Measurements from ENCODE around the gene CAPN15. TPM values are rescaled to one million over a fixed set of nuclear protein-coding genes. Genes with fewer than 3 reads are reported as not detected.

Gene CAPN15
- total RNA-seq, 1 experiment from 2014 or later, result 76.4 TPM

DNA sequence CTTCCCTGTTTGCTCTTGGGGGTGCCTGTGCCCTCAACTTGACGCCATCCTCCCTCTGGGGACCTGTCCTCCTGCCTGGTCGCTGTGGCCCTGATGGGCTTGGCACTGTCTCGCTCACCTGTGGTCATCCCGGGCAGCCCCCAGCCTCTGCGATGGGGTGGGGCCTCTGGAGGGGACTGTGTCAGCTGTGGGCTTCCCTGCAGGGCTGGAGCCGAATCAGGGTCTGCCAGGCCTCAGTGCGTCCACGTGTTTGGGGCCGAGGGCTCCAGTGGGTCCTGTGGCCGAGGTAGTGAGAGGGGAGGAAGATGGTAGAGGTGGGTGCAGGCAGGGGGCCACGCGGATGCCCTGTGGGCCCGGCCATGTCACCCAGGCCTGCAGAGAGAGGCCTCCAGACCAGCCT lies 50.3 kb downstream of the CAPN15 start:
- Histone ChIP-seq H4K20me1 (ENCODE audit: control insufficient read depth, insufficient read depth, insufficient read length) (no peaks in the 10 kb centered on the region), H3K56ac (ENCODE audit: insufficient read length, low read depth, low read length) (no peak overlapping the region), H2BK20ac (ENCODE audit: low read depth, low read length, poor library complexity, severe bottlenecking) (no peak overlapping the region), H2AFZ (ENCODE audit: low read length) (no peak overlapping the region), H2BK15ac (ENCODE audit: low read depth, low read length) (no peak overlapping the region), H3K27ac (ENCODE audit: insufficient read length, low read depth, low read length) (no peak overlapping the region), H3T11ph (ENCODE audit: low read length) (no peak overlapping the region), H3K23me2 (ENCODE audit: insufficient read length, low read depth, low read length, poor library complexity, severe bottlenecking) (no peaks in the 10 kb centered on the region), H4K91ac (ENCODE audit: insufficient read length, low read depth, low read length) (no peak overlapping the region), H3K23ac (ENCODE audit: insufficient read length, low read depth, low read length) (no peak overlapping the region), H3K4me1 (ENCODE audit: insufficient read depth, low read length) (no peaks in the 10 kb centered on the region; the same call in 1 of the 2 replicates), H3K79me2 (ENCODE audit: insufficient read depth, low read length) (no peaks in the 10 kb centered on the region), H3K9me3 (ENCODE audit: control insufficient read depth, low read depth, low read length) (no peaks in the 10 kb centered on the region), H2AK5ac (ENCODE audit: insufficient read length, low read length) (no peak overlapping the region), H3K4me2 (ENCODE audit: insufficient read depth, insufficient read length, low read length) (no peak overlapping the region), H3K27me3 (ENCODE audit: insufficient read depth, low read length) (no peaks in the 10 kb centered on the region), H2BK5ac (ENCODE audit: insufficient read length, low read length) (no peak overlapping the region), H3K79me1 (ENCODE audit: insufficient read depth, low read depth, low read length, poor library complexity, severe bottlenecking) (no peaks in the 10 kb centered on the region), H2BK12ac (ENCODE audit: insufficient read length, low read depth, low read length) (no peak overlapping the region), H2BK120ac (ENCODE audit: low read depth, low read length, poor library complexity, severe bottlenecking) (no peak overlapping the region), H3K14ac (ENCODE audit: insufficient read depth, low read length) (no peak overlapping the region), H4K5ac (ENCODE audit: insufficient read length, low read depth, low read length) (no peak overlapping the region), H3K18ac (ENCODE audit: insufficient read length, low read depth, low read length) (no peak overlapping the region), H3K9ac (ENCODE audit: extremely low read depth, insufficient read length, low read length) (no peak overlapping the region), H4K8ac (replicated peaks; ENCODE audit: insufficient read length, low read depth, low read length) (no peak overlapping the region), H3K4ac (ENCODE audit: low read depth, low read length) (no peak overlapping the region)
- H3K4me1 Mint-ChIP-seq, result peaks cover 3 to 6% of the 10 kb centered on the region in 2 experiments
- no CpG with 5 or more reads among the region's 13 CpGs for WGBS (ENCODE audit: extremely low coverage, insufficient read length, low lambda C conversion rate)
- no peak for DNase-seq
- TF ChIP-seq, protein P1, sequence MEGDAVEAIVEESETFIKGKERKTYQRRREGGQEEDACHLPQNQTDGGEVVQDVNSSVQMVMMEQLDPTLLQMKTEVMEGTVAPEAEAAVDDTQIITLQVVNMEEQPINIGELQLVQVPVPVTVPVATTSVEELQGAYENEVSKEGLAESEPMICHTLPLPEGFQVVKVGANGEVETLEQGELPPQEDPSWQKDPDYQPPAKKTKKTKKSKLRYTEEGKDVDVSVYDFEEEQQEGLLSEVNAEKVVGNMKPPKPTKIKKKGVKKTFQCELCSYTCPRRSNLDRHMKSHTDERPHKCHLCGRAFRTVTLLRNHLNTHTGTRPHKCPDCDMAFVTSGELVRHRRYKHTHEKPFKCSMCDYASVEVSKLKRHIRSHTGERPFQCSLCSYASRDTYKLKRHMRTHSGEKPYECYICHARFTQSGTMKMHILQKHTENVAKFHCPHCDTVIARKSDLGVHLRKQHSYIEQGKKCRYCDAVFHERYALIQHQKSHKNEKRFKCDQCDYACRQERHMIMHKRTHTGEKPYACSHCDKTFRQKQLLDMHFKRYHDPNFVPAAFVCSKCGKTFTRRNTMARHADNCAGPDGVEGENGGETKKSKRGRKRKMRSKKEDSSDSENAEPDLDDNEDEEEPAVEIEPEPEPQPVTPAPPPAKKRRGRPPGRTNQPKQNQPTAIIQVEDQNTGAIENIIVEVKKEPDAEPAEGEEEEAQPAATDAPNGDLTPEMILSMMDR (conservative IDR thresholded peaks at IDR 0.05), result no peak
- H3K9me3 Mint-ChIP-seq, result no peaks in the 10 kb centered on the region
- H3K27me3 Mint-ChIP-seq (ENCODE audit: low read depth), result peaks cover 2% of the 10 kb centered on the region; the same call in 1 of the 2 replicates
- no peak overlapping the region for H3K4me3 Mint-ChIP-seq
- peaks cover 0 to 4% (median 2%) of the 10 kb centered on the region in 3 experiments; a peak in 2 of 7 replicates for H3K36me3 Mint-ChIP-seq (ENCODE audit: insufficient read depth in 1 of 3, low read depth in 3 of 3)
- no peak overlapping the region for H3K27ac Mint-ChIP-seq

All from H9 (cell line).